Smooth muscle cell (in vitro differentiated cells): Measurements from ENCODE around the gene S100A2. TPM values are rescaled to one million over a fixed set of nuclear protein-coding genes. Genes with fewer than 3 reads are reported as not detected.
"Not testable (repeated sequence)": the region's sequence is repeated elsewhere in the genome, so short reads cannot be mapped to it uniquely, and the experiment has no call there.

Experiments
- DNase-seq: peaks from one replicate; lab custom pipeline; 2025; ENCODE audit not compliant: unreplicated experiment; lab: John Stamatoyannopoulos, UW
- H2AFZ ChIP-seq: fragments of 200-600 bp; sonication (generic); 2 replicates; pipeline ENCODE4 v1.6.0; 2016; ENCODE audit warnings: antibody characterized with exemption, low read depth, mild to moderate bottlenecking
- H3F3A ChIP-seq: fragments of 200-600 bp; sonication (generic); 2 replicates; pipeline ENCODE4 v1.6.0; 2017; ENCODE audit warnings: antibody characterized with exemption, low read depth
- H3K27ac ChIP-seq: fragments of 200-600 bp; sonication (generic); 2 replicates; pipeline ENCODE4 v1.5.1; 2016; ENCODE audit warnings: low read depth, mild to moderate bottlenecking
- H3K27me3 ChIP-seq: fragments of 200-600 bp; sonication (generic); 2 replicates; pipeline ENCODE4 v1.6.1; 2016; ENCODE audit warnings: low read depth, mild to moderate bottlenecking
- H3K36me3 ChIP-seq: fragments of 200-600 bp; sonication (generic); 2 replicates; pipeline ENCODE4 v1.5.1; 2016; ENCODE audit warnings: low read depth
- H3K4me1 ChIP-seq: fragments of 200-600 bp; sonication (generic); 2 replicates; pipeline ENCODE4 v1.5.1; 2016; ENCODE audit warnings: low read depth
- H3K4me2 ChIP-seq: fragments of 200-600 bp; sonication (generic); 2 replicates; pipeline ENCODE4 v1.6.0; 2016; ENCODE audit warnings: mild to moderate bottlenecking
- H3K4me3 ChIP-seq: fragments of 200-600 bp; sonication (generic); 2 replicates; pipeline ENCODE4 v1.5.1; 2016; ENCODE audit warnings: mild to moderate bottlenecking
- H3K79me2 ChIP-seq: fragments of 200-600 bp; sonication (generic); 2 replicates; pipeline ENCODE4 v1.6.0; 2016; ENCODE audit warnings: low read depth, mild to moderate bottlenecking
- H3K9ac ChIP-seq: fragments of 200-600 bp; sonication (generic); 2 replicates; pipeline ENCODE4 v1.6.0; 2016; ENCODE audit warnings: low read depth
- H3K9me3 ChIP-seq: fragments of 200-600 bp; sonication (generic); replicated peaks from 2 replicates; pipeline ENCODE4 v1.5.1; 2016; ENCODE audit warnings: low read depth
- H4K20me1 ChIP-seq: fragments of 200-600 bp; sonication (generic); 2 replicates; pipeline ENCODE4 v1.6.0; 2016; ENCODE audit warnings: low read depth
- WGBS: methylation state at CpG from one replicate; pipeline ENCODE4 v1.1.7; 2016; ENCODE audit warnings: low lambda C conversion rate; 5-methylcytosine and 5-hydroxymethylcytosine counted together
- polyA plus RNA-seq: library from polyadenylated mRNA; unstranded; fragments of >200 nt; fragmentation: Nextera tagmentation; extraction: Ambion mirVana; gene quantifications from 2 replicates; pipeline ENCODE4 v1.2.1, GENCODE V29; 2016
- total RNA-seq: library from RNA; depleted of rRNA; stranded (reverse); fragments of >200 nt; gene quantifications from 2 replicates; pipeline ENCODE4 v1.2.3, GENCODE V29; 2014
- TF ChIP-seq, protein P1 (sequence below): fragments of 200-600 bp; sonication (generic); IDR thresholded peaks from 2 replicates; pipeline ENCODE4 v1.5.1; 2017; ENCODE audit warnings: borderline replicate concordance, mild to moderate bottlenecking, antibody characterized with exemption; ENCODE audit not compliant: insufficient read depth, poor library complexity, severe bottlenecking

S100A2 gene
- total and polyA plus RNA-seq, 2 experiments from 2014 or later = 7.3 to 16.6 TPM

DNA sequence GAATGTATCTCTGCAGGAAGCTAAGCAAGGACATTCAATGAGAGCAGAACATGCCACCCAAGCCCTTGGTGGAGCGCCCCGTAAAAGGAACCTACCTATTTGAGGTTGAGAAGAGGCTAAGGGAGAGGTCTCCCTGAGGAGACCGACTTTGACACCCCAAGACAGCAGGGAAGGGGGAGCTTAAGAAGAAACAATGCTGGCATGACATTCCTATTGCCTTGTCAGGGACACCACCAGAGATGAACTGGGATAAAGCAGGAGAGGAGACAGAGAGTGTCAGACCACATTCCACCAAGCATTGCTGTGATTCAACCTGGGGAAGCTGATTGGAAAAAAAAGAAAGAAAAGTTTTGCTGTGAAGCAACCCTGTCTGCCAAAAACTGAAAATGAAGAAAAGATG is 13.3 kb upstream of the S100A2 start:
- Histone ChIP-seq H2AFZ (no peak overlapping the region), H3F3A (no peaks in the 10 kb centered on the region), H3K27ac (no peak overlapping the region), H3K4me3 (no peak overlapping the region), H3K79me2 (no peaks in the 10 kb centered on the region), H3K36me3 (no peaks in the 10 kb centered on the region), H3K27me3 (no peaks in the 10 kb centered on the region), H3K4me1 (peaks cover 15% of the 10 kb centered on the region), H3K9me3 (no peaks in the 10 kb centered on the region), H3K9ac (no peak overlapping the region), H3K4me2 (peak overlapping the region; percentile 19), H4K20me1 (no peaks in the 10 kb centered on the region)
- DNase-seq = no peak
- 84% methylated on average over 3 of the region's 3 CpGs for WGBS
- TF ChIP-seq, protein P1, sequence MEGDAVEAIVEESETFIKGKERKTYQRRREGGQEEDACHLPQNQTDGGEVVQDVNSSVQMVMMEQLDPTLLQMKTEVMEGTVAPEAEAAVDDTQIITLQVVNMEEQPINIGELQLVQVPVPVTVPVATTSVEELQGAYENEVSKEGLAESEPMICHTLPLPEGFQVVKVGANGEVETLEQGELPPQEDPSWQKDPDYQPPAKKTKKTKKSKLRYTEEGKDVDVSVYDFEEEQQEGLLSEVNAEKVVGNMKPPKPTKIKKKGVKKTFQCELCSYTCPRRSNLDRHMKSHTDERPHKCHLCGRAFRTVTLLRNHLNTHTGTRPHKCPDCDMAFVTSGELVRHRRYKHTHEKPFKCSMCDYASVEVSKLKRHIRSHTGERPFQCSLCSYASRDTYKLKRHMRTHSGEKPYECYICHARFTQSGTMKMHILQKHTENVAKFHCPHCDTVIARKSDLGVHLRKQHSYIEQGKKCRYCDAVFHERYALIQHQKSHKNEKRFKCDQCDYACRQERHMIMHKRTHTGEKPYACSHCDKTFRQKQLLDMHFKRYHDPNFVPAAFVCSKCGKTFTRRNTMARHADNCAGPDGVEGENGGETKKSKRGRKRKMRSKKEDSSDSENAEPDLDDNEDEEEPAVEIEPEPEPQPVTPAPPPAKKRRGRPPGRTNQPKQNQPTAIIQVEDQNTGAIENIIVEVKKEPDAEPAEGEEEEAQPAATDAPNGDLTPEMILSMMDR = no peak

- Histone ChIP-seq H3K27me3 (no peaks in the 10 kb centered on the region), H3K9ac (no peak overlapping the region), H3K36me3 (no peaks in the 10 kb centered on the region), H3F3A (no peaks in the 10 kb centered on the region), H3K4me3 (no peak overlapping the region), H3K4me1 (peaks cover 12% of the 10 kb centered on the region), H3K4me2 (peak overlapping the region; percentile 19), H4K20me1 (no peaks in the 10 kb centered on the region), H2AFZ (no peak overlapping the region), H3K27ac (no peak overlapping the region), H3K79me2 (no peaks in the 10 kb centered on the region), H3K9me3 (no peaks in the 10 kb centered on the region)
- DNase-seq = no peak
- TF ChIP-seq, protein P1 = no peak
Observed at GRCh38 chr1:153578490-153578889, 12.8 kb upstream of the S100A2 start.

DNA sequence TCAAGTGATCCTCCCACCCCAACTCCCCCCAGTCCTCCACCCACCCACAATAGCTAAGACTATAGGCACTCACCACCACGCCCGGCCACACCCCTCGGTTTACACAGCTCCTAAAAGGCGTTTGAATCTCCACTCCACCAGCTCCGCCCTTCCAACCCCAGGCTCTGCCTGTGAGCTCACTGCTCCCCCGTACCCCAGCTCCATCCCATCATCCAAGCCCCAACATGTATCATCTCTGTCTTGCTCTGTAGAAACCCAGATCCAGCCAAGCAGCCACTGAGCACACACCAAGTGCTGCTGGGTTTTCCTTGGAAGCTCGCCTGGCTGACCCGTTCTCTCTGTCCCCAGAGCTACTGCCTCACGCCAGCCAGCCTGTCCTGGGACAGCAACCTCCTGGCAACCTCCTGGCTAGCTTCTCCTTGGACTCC is 12.0 kb upstream of the S100A2 start:
- Histone ChIP-seq H3K27ac (no peak overlapping the region), H3K4me2 (no peak overlapping the region), H3K9me3 (no peaks in the 10 kb centered on the region), H3K9ac (no peak overlapping the region), H4K20me1 (no peaks in the 10 kb centered on the region), H3F3A (no peaks in the 10 kb centered on the region), H3K4me3 (no peak overlapping the region), H2AFZ (no peak overlapping the region), H3K36me3 (no peaks in the 10 kb centered on the region), H3K4me1 (peaks cover 12% of the 10 kb centered on the region), H3K79me2 (no peaks in the 10 kb centered on the region), H3K27me3 (no peaks in the 10 kb centered on the region)
- no peak for DNase-seq
- TF ChIP-seq, protein P1 = no peak
- WGBS = 90% methylated on average over 6 of the region's 9 CpGs

- H3F3A ChIP-seq = no peaks in the 10 kb centered on the region
- no peak for DNase-seq
- no peak overlapping the region for H2AFZ ChIP-seq
- TF ChIP-seq, protein P1 = no peak
- no peaks in the 10 kb centered on the region for H3K79me2 ChIP-seq
- no peaks in the 10 kb centered on the region for H3K9me3 ChIP-seq
- H3K9ac ChIP-seq = no peak overlapping the region
- H3K36me3 ChIP-seq = no peaks in the 10 kb centered on the region
- H3K4me3 ChIP-seq = no peak overlapping the region
- no peak overlapping the region for H3K27ac ChIP-seq
- H3K4me1 ChIP-seq = peaks cover 12% of the 10 kb centered on the region
- H3K27me3 ChIP-seq = no peaks in the 10 kb centered on the region
- no peaks in the 10 kb centered on the region for H4K20me1 ChIP-seq
- WGBS = 64% methylated on average over 4 of the region's 4 CpGs
- H3K4me2 ChIP-seq = no peak overlapping the region
Observed at GRCh38 chr1:153577138-153577537, 11.5 kb upstream of the S100A2 start.

- not testable (repeated sequence) for DNase-seq, H4K20me1 ChIP-seq
Observed at GRCh38 chr1:153575497-153575896, 9.9 kb upstream of the S100A2 start.

GRCh38 chr1:153575081-153575491 is 9.4 kb upstream of the S100A2 start:
- not testable (repeated sequence) for H3K9ac ChIP-seq, DNase-seq, H4K20me1 ChIP-seq, H3K4me3 ChIP-seq, H3K4me2 ChIP-seq, H3K36me3 ChIP-seq, H3K9me3 ChIP-seq, H3K79me2 ChIP-seq, H3K27ac ChIP-seq, H3K27me3 ChIP-seq, H2AFZ ChIP-seq, H3F3A ChIP-seq
- 91% methylated on average over 13 of the region's 35 CpGs for WGBS
- peaks cover 12% of the 10 kb centered on the region for H3K4me1 ChIP-seq

More at GRCh38 chr1:153575497-153575896, 9.9 kb upstream of the S100A2 start:
- not testable (repeated sequence) for H3K9me3 ChIP-seq, H2AFZ ChIP-seq, H3K79me2 ChIP-seq, H3K27me3 ChIP-seq, H3K4me2 ChIP-seq, H3K9ac ChIP-seq, H3K4me3 ChIP-seq, H3F3A ChIP-seq, H3K36me3 ChIP-seq, H3K27ac ChIP-seq
- WGBS = 42% methylated on average over 10 of the region's 10 CpGs
- H3K4me1 ChIP-seq = peaks cover 12% of the 10 kb centered on the region
